Measurements from ENCODE around the gene EMC9.
A peak's percentile ranks its signal among the peaks of the same experiment; 100 is the strongest.
"Not testable (repeated sequence)": the region's sequence is repeated elsewhere in the genome, so short reads cannot be mapped to it uniquely, and the experiment has no call there.

The EMC9 gene

DNA sequence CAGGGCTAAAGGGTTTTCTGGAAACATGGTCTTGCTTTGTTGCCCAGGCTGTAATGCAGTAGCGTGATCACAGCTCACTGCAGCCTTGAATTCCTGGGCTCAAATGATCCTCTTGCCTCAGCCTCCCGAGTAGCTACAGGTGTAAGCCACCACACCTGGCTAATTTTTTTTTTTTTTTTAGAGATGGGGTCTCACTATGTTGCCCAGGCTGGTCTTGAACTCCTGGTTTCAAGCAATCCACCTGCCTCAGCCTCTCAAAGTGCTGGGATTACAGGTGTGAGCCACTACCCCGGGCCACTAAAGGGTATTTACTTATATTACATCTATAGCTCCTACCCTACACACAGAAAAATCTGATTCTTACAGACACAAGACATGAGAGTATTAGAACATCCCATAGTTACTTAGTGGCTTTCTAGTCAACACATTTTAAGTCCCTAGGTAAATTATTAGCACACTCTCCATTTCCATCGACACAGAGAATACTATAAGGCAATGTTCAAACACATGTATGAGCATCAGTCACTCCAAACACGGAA lies 33.0 kb downstream of the EMC9 start:
- DNase-seq (ENCODE audit: low spot score) = no peak

DNA sequence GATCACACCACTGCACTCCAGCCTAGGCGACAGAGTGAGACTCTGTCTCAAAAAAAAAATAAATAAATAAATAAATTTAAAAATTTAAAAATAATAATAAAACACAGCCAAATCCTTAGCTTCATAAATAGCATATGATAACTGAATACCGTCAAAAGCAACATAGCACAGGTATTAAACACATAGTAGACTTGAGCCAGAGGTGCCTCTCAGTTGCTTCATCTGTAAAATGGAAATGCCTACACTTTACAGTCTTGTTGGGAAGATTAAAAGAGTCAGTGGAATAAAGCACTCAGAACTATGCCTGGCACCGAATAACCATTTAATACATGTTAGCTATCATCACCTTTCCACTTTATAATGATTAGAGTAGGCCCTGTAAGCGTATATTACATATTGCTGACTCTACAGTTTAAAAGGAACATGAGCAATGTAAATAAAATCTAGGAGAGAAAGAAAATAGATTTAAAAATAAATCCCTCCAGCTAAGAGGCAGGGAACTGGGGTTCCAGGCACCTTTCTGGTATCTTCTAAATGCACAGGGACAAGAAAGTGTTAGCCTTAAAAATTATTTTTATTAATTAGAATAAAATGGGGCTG lies 34.6 kb downstream of the EMC9 start:
- DNase-seq (ENCODE audit: low spot score) = no peak

DNA sequence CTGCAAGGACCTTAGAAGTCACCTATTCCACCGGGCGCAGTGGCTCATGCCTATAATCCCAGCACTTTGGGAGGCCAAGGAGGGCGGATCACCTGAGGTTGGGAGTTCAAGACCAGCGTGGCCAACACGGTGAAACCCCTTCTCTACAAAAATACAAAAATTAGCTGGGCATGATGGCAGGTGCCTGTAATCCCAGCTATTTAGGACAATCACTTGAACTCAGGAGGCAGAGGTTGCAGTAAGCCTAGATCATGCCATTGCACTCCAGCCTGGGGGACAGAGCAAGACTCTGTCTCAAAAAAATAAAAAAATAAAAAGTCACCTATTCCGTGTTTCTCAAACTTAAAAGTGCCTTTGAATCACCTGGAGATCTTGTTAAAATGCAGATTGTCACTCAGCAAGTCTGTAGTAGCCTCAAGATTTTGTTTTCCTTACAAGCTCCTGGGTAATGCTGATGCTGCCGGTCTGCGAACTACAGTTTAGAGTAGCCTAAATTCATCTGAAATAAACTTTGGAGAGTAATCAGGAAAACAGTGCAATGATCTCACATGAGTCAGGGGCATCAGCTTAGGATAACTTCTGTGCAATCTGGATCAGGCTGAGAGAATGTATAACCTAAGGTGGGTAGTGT lies 35.7 kb downstream of the EMC9 start:
- DNase-seq (ENCODE audit: low spot score) = not testable (repeated sequence)

DNA sequence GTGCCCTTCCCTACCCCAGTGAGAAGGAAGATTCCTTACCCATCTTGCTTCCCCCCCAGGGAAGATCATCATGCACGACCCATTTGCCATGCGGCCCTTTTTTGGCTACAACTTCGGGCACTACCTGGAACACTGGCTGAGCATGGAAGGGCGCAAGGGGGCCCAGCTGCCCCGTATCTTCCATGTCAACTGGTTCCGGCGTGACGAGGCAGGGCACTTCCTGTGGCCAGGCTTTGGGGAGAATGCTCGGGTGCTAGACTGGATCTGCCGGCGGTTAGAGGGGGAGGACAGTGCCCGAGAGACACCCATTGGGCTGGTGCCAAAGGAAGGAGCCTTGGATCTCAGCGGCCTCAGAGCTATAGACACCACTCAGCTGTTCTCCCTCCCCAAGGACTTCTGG lies 37.9 kb downstream of the EMC9 start:
- no peak for DNase-seq (ENCODE audit: low spot score)

DNA sequence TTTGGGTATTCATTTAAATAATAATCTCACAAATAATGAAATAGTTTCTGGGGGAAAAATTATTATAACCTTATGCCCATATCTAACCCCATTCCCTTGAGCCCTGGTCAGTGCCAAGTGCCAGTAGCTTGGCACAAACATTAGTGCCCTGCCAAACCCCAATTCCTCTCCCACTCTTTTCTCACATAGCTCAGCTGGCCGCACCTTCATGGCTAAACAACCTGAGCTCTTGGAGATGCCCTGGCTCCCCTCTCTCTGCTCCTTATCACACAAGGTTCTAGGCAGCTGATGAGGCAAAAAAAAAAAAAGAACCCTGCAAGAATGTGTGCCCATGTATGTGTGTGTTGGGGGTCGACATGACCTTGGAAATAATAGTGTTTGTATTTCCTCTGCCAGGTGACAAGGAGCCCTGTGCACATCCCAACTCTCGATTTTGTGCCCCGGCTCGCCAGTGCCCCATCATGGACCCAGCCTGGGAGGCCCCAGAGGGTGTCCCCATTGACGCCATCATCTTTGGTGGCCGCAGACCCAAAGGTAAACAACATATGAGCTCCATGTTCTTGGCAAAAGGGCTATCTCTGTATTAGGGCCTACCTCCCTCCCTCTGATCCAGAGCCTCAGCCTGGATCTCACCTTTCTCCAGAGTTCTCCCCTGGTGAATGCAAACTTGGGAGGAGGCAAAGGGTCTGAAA lies 38.9 kb downstream of the EMC9 start:
- no peak for DNase-seq (ENCODE audit: low spot score)

DNA sequence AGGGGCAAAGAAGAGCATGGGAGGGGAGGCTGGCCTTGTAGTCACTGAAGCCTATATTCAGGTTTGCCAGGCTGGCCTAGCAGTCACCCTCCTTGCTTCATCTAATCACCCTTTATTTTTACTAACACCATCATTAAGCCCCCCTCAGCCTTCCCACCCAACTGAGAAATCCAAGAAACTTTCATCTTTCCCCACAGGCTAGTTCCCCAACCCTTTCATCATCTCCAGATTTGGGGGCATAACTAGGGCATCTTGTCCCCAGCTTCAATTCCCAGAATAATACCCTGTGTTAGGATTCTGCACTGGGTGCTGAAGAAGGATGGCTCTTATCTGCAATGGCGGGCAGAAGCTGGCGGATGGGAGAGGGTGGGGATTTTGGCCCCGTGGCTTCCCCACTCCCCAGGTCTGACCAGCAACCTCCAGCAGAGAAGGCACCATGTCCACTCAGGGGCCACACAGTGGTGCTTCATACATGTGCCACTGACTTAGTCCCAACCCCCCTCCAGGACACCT lies 40.4 kb downstream of the EMC9 start:
- DNase-seq (ENCODE audit: low spot score) = no peak

DNA sequence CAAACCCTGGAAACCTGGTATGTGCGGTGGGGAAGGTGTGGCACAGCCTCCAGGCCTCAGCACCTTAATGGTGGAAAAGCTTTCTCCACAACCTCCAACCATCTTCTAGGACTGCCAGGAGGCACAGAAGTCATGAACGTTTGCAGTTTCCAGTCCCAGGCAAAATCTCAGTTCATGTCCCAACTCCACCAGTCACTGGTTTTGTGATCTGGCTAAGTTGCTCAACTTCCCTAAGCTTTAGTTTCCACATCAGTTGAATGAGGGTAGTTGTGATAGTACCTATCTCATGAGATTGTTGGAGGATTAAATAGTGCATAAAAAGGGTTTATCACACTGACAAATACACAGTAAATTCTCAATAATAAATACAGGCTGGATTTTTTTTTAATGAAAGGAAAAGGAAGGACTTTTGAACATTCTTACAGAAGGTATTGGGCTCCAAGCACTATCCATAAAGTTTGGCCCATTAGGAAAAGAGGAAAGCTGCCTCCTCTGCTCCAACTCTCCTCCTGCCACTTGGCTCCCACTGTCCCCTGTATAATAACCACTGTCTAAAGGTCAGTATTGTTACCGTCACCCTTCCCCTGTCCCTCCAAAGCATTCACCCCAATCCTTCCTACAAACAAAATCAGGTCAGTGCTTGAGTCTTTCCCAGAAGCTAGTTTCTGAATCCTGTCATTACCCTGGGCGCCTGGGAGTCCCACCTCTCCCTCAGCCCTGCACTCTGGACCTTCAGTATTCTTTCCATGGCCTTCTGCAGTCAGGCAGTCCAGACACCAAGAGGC lies 41.0 kb downstream of the EMC9 start:
- no peak for DNase-seq (ENCODE audit: low spot score)

DNA sequence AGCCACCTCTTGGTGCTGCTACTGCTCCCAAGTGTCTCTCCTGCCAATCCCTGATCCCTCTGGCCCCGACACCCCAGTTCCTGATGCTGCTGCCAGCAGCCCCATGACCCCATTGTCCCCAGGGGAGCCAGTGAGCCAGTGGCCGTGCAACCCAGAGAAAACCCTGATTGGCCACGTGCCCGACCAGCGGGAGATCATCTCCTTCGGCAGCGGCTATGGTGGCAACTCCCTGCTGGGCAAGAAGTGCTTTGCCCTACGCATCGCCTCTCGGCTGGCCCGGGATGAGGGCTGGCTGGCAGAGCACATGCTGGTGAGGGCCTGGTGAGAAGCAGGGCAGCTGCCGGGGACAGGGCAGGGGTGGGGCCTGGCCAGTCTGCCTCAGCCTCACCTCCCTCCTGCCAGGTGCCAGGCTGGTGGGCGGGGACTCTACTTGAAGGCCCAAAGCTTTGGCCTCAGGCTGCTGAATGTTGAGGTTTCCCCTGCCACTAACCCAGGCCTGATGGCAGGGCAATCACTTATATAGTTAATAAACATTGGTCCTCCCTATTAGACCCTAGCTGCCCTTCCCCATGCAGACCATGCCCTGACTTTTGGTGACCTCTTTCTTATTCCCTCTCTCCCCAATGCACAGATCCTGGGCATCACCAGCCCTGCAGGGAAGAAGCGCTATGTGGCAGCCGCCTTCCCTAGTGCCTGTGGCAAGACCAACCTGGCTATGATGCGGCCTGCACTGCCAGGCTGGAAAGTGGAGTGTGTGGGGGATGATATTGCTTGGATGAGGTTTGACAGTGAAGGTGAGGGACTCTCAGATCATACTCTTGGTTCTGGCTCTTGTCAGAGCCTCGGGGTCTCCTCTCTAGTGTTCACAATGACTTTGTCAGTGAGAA lies 42.2 kb downstream of the EMC9 start:
- no peak for DNase-seq (ENCODE audit: low spot score)

DNA sequence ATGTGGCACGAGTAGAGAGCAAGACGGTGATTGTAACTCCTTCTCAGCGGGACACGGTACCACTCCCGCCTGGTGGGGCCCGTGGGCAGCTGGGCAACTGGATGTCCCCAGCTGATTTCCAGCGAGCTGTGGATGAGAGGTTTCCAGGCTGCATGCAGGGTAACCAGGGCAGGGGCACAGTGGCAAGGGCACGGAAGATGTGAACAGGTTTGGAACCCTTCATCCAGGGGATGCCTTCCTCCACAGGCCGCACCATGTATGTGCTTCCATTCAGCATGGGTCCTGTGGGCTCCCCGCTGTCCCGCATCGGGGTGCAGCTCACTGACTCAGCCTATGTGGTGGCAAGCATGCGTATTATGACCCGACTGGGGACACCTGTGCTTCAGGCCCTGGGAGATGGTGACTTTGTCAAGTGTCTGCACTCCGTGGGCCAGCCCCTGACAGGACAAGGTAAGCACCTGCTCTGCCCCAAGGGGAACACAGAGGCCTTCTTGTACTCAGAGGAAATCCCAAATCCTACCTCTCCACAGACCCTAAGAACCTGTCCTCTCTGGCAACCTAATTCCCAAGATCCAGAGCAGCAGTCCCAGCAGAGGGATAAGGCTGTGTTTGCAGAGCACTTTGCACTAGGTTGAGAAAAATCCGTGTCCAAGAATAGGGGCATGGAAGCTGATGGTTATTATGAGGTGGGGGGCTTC lies 43.0 kb downstream of the EMC9 start:
- DNase-seq (ENCODE audit: low spot score) = no peak

DNA sequence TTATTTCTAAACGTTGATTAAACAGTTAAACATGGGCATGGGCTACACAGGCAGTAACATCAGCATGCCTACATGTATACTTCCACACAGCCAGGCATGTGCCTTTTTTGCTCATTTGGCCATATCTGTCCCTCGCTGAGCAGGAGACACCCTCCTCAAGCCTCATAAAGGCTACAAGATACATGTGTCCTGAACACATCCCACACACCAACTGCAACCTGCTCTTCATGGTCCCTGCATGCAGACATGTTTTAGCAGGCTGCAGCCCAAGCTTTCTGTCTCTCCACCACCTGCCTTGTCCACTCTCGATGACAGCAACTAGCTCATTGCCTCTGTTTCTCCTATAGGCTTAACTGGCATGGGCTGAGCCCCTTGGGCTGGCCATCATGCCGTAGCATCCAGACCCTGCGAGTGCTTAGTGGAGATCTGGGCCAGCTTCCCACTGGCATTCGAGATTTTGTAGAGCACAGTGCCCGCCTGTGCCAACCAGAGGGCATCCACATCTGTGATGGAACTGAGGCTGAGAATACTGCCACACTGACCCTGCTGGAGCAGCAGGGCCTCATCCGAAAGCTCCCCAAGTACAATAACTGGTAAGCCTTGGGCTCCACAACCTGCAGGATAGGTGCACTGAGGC lies 44.7 kb downstream of the EMC9 start:
- no peak for DNase-seq (ENCODE audit: low spot score)

DNA sequence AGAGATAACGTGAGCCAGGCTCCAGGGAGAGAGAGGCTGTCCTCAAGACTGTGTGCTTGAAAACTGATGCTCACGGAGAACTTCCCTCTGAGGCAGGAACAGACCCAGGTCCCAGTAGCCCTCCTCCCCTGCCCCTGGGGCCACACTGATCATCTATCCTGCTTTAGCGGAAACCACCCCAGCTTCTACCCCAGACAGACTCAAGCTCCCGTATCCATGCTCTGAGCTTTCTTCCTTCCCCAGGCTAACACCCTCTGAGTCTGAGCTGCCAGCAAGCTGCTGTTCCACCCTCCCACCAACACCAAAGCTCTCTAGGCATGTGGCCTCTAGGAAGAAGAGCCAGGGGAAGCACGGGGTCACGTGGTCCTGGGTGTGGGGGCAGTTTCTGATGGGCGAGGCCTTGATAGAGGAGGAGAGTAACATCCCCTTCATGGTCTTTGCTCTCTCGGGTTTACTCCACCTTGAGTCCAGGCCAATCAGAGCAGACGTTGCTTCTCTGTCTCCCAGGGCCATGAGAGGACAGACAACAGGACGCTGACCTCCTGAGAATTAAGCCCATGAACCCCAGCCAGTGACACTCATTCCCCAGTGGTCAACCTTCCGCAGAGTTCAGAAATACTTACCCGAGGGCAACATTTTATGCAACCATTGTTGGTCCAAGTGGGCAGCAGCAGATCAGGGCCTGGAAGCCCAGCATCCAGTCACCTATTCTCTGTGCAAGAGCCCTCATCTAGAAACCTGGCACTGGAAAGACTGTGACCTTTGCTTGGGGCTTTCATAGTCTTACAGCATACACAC lies 45.9 kb downstream of the EMC9 start:
- peak; percentile 77 for DNase-seq (ENCODE audit: low spot score)

DNA sequence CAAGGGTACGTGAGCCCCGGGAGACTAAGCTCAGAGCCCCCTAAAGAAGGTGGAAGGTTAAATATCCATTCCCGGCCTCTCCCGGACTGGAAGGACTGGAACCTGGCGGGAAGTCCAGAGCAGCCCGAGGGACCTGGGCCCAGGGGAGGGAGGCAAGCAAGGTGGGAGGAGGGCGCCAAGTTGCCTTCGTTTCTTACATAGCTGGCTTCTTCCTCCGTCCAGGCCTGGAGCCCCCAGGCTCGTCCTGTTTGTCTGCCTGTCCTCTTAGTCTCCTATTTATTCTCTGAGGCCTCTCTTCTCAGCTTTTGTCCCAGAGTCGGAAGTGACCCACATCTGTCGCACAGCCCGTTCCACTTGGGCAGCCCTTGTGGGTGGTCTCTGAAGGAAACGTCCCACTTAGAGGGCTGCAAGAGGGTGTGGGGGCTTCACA lies 46.5 kb downstream of the EMC9 start:
- no peak for DNase-seq (ENCODE audit: low spot score)

DNA sequence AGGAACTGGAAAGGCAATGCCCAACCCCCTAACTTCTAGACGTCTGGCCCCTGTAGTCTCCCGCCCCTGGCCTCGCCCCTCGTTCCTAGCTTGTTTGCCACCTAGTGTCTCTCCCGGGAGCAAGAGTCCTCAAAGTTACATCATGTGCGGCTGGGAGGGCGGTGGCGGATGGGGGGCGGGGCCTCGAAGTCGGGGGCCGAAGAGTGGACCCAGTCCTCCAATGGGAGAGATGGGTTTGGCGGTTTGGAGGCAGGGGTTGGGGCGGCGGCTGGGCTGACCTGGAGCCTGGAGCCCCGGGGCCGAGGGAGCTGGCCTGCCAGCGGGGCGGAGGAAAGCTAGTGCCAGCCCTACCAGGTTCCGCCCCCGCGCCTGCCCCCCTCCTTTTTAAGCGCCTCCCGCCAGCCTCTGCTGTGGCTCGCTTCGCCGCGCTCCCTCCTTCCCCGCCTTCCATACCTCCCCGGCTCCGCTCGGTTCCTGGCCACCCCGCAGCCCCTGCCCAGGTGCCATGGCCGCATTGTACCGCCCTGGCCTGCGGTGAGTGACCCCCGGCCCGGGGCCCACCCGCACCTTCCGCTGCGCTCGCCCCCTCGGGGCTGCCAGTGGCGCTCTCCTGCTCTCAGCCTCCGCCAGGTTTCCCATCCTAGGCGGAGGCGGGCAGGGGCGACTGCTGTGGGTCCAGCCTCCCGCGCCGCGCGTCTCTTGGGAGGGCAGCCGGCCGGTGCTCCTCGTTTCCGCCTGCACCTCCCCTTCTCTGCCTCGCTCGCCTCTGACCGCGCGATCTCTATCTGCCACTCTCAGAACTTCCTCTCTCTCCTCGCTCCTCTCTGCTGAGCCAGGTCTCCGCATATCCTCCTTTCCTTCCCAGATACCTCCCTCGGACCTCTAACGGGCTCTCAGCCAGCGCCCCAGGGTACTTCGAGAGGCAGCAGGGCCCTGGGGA lies 47.2 kb downstream of the EMC9 start, which contains the start of gene PCK2:
Gene PCK2 (plus strand): TSS at position 411 of the 940 bp plus-strand sequence. CDS start 95 bp downstream, at position 506.
- peak; percentile 98 for DNase-seq (ENCODE audit: low spot score)

DNA sequence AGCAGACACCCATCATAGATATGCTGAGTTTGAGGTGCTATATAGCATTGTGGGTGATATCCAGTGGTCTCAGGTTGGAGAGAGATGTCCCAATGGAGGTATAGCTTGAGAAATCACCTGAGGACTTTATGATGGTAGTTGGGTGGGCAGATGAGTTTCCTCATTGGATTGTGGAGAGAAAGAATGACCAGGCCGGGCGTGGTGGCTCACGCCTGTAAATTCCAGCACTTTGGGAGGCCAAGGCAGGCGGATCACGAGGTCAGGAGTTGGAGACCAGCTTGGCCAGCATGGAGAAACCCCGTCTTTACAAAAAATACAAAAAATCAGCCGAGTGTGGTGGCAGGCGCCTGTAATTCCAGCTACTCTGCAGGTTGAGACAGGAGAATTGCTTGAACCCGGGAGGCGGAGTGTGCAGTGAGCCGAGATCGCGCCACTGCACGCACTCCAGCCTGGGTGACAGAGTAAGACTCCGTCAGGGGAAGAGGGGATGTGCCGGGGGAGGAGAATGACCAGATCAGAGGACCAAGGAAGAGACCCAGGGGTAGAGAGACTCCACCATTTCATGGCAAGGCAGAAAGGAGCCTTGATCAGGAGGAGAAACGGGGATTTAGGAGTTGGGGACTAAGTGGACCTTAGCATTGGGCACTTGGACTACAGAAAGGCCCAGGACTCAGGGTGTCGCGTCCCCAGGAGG lies 48.0 kb downstream of the EMC9 start:
- DNase-seq (ENCODE audit: low spot score) = no peak

DNA sequence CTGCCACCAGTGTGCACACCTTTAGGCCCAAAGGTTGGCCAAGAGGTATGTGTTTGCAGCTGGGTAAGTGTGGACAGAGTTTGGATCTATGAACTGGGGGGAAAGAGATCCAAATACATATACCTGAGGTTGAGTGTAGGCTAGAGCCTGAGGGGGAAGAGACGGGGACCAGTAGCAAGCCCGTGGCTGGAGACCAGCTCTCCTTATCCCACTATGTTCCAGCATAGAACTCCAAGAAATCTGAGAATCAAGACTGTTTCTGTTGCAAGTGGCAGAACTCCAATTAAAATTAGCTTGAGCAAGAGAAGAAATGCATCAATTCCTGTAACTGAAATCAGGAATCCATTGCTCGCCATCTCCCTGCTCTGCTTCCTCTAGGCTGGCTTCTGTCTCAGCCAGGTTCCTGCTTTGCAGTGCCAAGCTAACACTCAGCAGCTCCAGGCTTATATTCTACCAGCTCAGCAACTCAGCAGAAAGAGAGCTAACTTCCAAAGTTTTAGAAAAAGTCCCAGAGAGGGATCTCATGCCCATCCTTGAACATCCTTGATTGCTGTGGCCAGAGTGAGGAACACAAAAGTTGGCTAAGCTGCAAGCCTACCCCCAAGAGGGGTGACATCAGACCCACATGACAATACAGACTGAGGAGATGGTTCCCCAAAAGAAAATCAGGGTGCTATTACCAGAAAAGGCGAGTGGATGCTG lies 48.7 kb downstream of the EMC9 start:
- DNase-seq (ENCODE audit: low spot score) = no peak

DNA sequence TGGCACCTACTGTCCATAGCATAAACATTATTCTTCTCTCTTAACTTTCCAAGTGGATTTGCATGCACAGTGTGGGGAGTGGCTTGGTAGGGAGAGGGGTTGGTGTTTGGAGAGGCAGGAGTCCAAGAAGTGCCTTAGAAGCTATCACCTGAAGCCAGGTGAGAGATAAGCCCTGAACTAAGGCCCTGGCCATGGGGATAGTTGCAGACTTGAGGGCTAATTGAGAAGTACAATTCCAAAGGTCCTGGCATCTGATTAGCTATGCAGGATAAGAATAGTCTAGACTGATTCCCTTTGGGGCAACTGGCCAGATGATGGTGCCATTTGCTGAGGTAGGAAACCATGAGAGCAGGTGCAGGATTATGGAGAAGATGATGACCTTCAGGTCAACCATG lies 49.3 kb downstream of the EMC9 start:
- no peak for DNase-seq (ENCODE audit: low spot score)

DNA sequence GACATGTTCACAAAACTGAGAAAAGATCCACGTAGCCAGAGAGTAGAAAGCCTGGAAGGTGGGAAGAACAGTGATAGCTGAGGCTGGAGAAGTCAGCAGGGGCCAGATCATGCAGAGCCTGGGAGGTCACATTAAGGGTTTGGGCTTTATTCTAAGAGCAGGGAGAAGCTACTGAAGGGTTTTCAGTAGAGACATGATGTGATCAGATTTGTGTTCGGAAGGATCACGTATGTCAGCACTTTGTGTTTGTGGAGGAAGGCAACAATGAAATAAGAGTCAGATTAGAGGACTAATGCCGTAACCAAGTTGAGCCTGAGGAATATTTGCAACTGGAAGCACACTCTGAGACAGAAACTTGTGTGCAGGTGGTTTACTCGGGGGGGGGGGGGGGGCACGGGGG lies 51.5 kb downstream of the EMC9 start:
- no peak for DNase-seq (ENCODE audit: low spot score)
